Karpas-422 (cell line): ENCODE results near the gene SEC61A2. TPM values are rescaled to one million over a fixed set of nuclear protein-coding genes. Genes with fewer than 3 reads are reported as not detected.

Experiments used
- DNase-seq: peaks from one replicate; pipeline ENCODE4 v3.0.0-alpha.2; 2015
- H2AFZ ChIP-seq: fragments of 200-600 bp; sonication (generic); 2 replicates; pipeline ENCODE4 v1.6.1; 2014; ENCODE audit warnings: antibody characterized with exemption, low read length, mixed read lengths
- H3K27ac ChIP-seq: fragments of 200-600 bp; sonication (generic); 2 replicates; pipeline ENCODE4 v1.5.1; 2014; ENCODE audit warnings: mild to moderate bottlenecking, low read length, moderate library complexity
- H3K27me3 ChIP-seq: fragments of 200-600 bp; sonication (generic); 2 replicates; pipeline ENCODE4 v1.6.1; 2014; ENCODE audit warnings: low read length, mixed read lengths
- H3K36me3 ChIP-seq: fragments of 200-600 bp; sonication (generic); 2 replicates; pipeline ENCODE4 v1.6.1; 2014; ENCODE audit warnings: low read length, mixed read lengths; ENCODE audit not compliant: insufficient read depth
- H3K4me1 ChIP-seq: fragments of 200-600 bp; sonication (generic); 2 replicates; pipeline ENCODE4 v1.6.1; 2014; ENCODE audit warnings: mild to moderate bottlenecking, low read length, mixed read lengths
- H3K4me2 ChIP-seq: fragments of 200-600 bp; sonication (generic); 2 replicates; pipeline ENCODE4 v1.6.1; 2014; ENCODE audit warnings: low read length, low read depth, mild to moderate bottlenecking; ENCODE audit not compliant: poor library complexity, severe bottlenecking
- H3K4me3 ChIP-seq: fragments of 200-600 bp; sonication (generic); 2 replicates; pipeline ENCODE4 v1.5.1; 2014; ENCODE audit warnings: mild to moderate bottlenecking, antibody characterized with exemption, low read length, mixed read lengths
- H3K79me2 ChIP-seq: fragments of 200-600 bp; sonication (generic); 2 replicates; pipeline ENCODE4 v1.6.1; 2014; ENCODE audit warnings: mild to moderate bottlenecking, low read length, mixed read lengths
- H3K9ac ChIP-seq: fragments of 200-600 bp; sonication (generic); 2 replicates; pipeline ENCODE4 v1.6.0; 2014; ENCODE audit warnings: low read length
- H3K9me2 ChIP-seq: fragments of 200-600 bp; sonication (generic), shearing (Covaris generic); replicated peaks from 2 replicates; pipeline ENCODE4 v1.6.0; 2014; ENCODE audit warnings: mild to moderate bottlenecking, low read length, moderate library complexity; ENCODE audit not compliant: insufficient read depth
- H3K9me3 ChIP-seq: fragments of 300-700, 200-600 bp; sonication (generic); 2 replicates; pipeline ENCODE4 v1.6.1; 2014; ENCODE audit warnings: low read length, mixed read lengths
- H4K20me1 ChIP-seq: fragments of 200-600 bp; sonication (generic); 2 replicates; pipeline ENCODE4 v1.6.1; 2014; ENCODE audit warnings: mild to moderate bottlenecking, antibody characterized with exemption, low read length, low read depth; ENCODE audit not compliant: insufficient read depth
- total RNA-seq: library from RNA; depleted of rRNA; stranded (reverse); fragments of >200 nt; shearing (Covaris generic); gene quantifications from 2 replicates; pipeline ENCODE4 v1.2.3, GENCODE V29; 2014; ENCODE audit warnings: low replicate concordance

SEC61A2 gene
- total RNA-seq, 1 experiment from 2014 or later = 17.7 TPM

GRCh38 chr10:12194752-12195271 lies 65.3 kb downstream of the SEC61A2 start:
- Histone ChIP-seq H3K4me3 (peak overlapping the region; percentile 91), H3K9me2 (no peaks in the 10 kb centered on the region), H4K20me1 (peaks cover 15% of the 10 kb centered on the region; the same call in 1 of the 2 replicates), H3K27ac (peak overlapping the region; percentile 78; the same call in 1 of the 2 replicates), H3K4me1 (peaks cover 31% of the 10 kb centered on the region), H3K36me3 (peaks cover 24% of the 10 kb centered on the region), H3K9me3 (no peaks in the 10 kb centered on the region), H3K4me2 (peak overlapping the region; percentile 99), H3K9ac (peak overlapping the region; percentile 86), H2AFZ (peak overlapping the region; percentile 15; the same call in 1 of the 2 replicates), H3K79me2 (peaks cover 94% of the 10 kb centered on the region), H3K27me3 (no peaks in the 10 kb centered on the region)
- peak; percentile 74 for DNase-seq

- Histone ChIP-seq H4K20me1 (peaks cover 15% of the 10 kb centered on the region; the same call in 1 of the 2 replicates), H3K4me3 (peak overlapping the region; percentile 91), H3K9ac (peak overlapping the region; percentile 86), H3K27ac (peak overlapping the region; percentile 78), H3K4me2 (peak overlapping the region; percentile 99), H3K4me1 (peaks cover 31% of the 10 kb centered on the region), H3K9me2 (no peaks in the 10 kb centered on the region), H2AFZ (peak overlapping the region; percentile 15), H3K79me2 (peaks cover 92% of the 10 kb centered on the region), H3K27me3 (no peaks in the 10 kb centered on the region), H3K9me3 (no peaks in the 10 kb centered on the region), H3K36me3 (peaks cover 24% of the 10 kb centered on the region)
- no peak for DNase-seq
Observed at GRCh38 chr10:12195281-12195602, 65.8 kb downstream of the SEC61A2 start.

- peak within 1 kb of the TSS; percentile 99 for H3K4me2 ChIP-seq
- no peaks in the 10 kb centered on the region for H3K9me2 ChIP-seq
- peak within 1 kb of the TSS; percentile 91 for H3K4me3 ChIP-seq
- H4K20me1 ChIP-seq = peaks cover 16% of the 10 kb centered on the region; the same call in 1 of the 2 replicates
- peaks cover 25% of the 10 kb centered on the region for H3K36me3 ChIP-seq
- peak within 1 kb of the TSS; percentile 88 for H2AFZ ChIP-seq
- H3K27me3 ChIP-seq = no peaks in the 10 kb centered on the region
- DNase-seq = peak; percentile 96
- peaks cover 92% of the 10 kb centered on the region for H3K79me2 ChIP-seq
- H3K9me3 ChIP-seq = no peaks in the 10 kb centered on the region
- H3K4me1 ChIP-seq = peaks cover 31% of the 10 kb centered on the region
- peak within 1 kb of the TSS; percentile 86 for H3K9ac ChIP-seq
- peak within 1 kb of the TSS; percentile 78 for H3K27ac ChIP-seq
Observed at GRCh38 chr10:12195603-12196506, 66.4 kb downstream of the SEC61A2 start, which contains the start of the genes CDC123 and NUDT5. TSS of gene CDC123 (plus strand) at chr10:12196188. CDS start at chr10:12196246, 58 bp downstream. TSS of gene NUDT5 (minus strand) at chr10:12195891. CDS start at chr10:12186291, 9,600 bp downstream.

GRCh38 chr10:12196531-12197211 lies 67.2 kb downstream of the SEC61A2 start:
- Histone ChIP-seq H2AFZ (peak overlapping the region; percentile 88), H3K4me2 (peak overlapping the region; percentile 99), H3K9me3 (no peaks in the 10 kb centered on the region), H4K20me1 (peaks cover 24% of the 10 kb centered on the region; the same call in 1 of the 2 replicates), H3K9me2 (no peaks in the 10 kb centered on the region), H3K9ac (peak overlapping the region; percentile 86), H3K27me3 (no peaks in the 10 kb centered on the region), H3K4me3 (peak overlapping the region; percentile 91), H3K79me2 (peaks cover 93% of the 10 kb centered on the region), H3K36me3 (peaks cover 34% of the 10 kb centered on the region), H3K27ac (peak overlapping the region; percentile 78), H3K4me1 (peaks cover 31% of the 10 kb centered on the region)
- no peak for DNase-seq

GRCh38 chr10:12198156-12198555 lies 68.7 kb downstream of the SEC61A2 start:
- Histone ChIP-seq H4K20me1 (peaks cover 23% of the 10 kb centered on the region; the same call in 1 of the 2 replicates), H3K9me2 (no peaks in the 10 kb centered on the region), H3K9ac (peak overlapping the region; percentile 3; the same call in 1 of the 2 replicates), H3K36me3 (peaks cover 40% of the 10 kb centered on the region), H2AFZ (no peak overlapping the region), H3K27me3 (no peaks in the 10 kb centered on the region), H3K27ac (no peak overlapping the region), H3K4me1 (peaks cover 28% of the 10 kb centered on the region), H3K4me2 (peak overlapping the region; percentile 99), H3K9me3 (no peaks in the 10 kb centered on the region), H3K79me2 (peaks cover 93% of the 10 kb centered on the region), H3K4me3 (no peak overlapping the region)
- DNase-seq = no peak

GRCh38 chr10:12200850-12201249 lies 71.4 kb downstream of the SEC61A2 start:
- no peak overlapping the region for H2AFZ ChIP-seq
- H3K79me2 ChIP-seq = peaks cover 96% of the 10 kb centered on the region
- H3K4me1 ChIP-seq = peaks cover 15% of the 10 kb centered on the region
- no peak overlapping the region for H3K27ac ChIP-seq
- H3K4me2 ChIP-seq = no peak overlapping the region
- no peaks in the 10 kb centered on the region for H3K9me2 ChIP-seq
- H3K36me3 ChIP-seq = peaks cover 50% of the 10 kb centered on the region
- peaks cover 21% of the 10 kb centered on the region for H4K20me1 ChIP-seq
- H3K9ac ChIP-seq = no peak overlapping the region
- DNase-seq = no peak
- H3K27me3 ChIP-seq = no peaks in the 10 kb centered on the region
- no peak overlapping the region for H3K4me3 ChIP-seq
- H3K9me3 ChIP-seq = no peaks in the 10 kb centered on the region

GRCh38 chr10:12201543-12201942 lies 72.1 kb downstream of the SEC61A2 start:
- Histone ChIP-seq H3K27me3 (no peaks in the 10 kb centered on the region), H3K4me3 (no peak overlapping the region), H3K9ac (no peak overlapping the region), H2AFZ (no peak overlapping the region), H3K4me1 (peaks cover 15% of the 10 kb centered on the region), H3K36me3 (peaks cover 50% of the 10 kb centered on the region), H3K9me3 (no peaks in the 10 kb centered on the region), H4K20me1 (peaks cover 21% of the 10 kb centered on the region), H3K79me2 (peaks cover 97% of the 10 kb centered on the region), H3K9me2 (no peaks in the 10 kb centered on the region), H3K27ac (no peak overlapping the region), H3K4me2 (no peak overlapping the region)
- no peak for DNase-seq
